Measurements from ENCODE around the gene FAM221B. TPM values are rescaled to one million over a fixed set of nuclear protein-coding genes. Genes with fewer than 3 reads are reported as not detected.

The FAM221B gene, protein sequence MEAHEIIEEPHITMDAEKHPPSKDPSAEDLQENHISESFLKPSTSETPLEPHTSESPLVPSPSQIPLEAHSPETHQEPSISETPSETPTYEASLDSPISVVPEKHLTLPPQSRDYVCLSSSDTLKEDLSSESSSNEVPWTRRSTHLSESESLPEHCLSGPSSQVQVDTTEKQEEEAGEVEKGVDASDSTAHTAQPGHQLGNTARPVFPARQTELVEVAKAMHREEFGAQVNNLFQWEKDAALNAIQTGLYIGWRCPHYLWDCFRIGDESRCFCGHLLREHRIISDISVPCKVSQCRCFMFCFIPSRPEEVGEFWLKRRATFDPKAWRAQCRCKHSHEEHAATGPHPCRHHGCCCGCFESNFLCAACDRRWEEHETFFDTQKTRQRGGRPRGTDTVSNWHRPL
- not detected for polyA plus RNA-seq (2013, experiment 1 of 2; ENCODE audit: insufficient read length)
- polyA plus RNA-seq (2013, experiment 2 of 2; ENCODE audit: insufficient read length), result not detected

DNA sequence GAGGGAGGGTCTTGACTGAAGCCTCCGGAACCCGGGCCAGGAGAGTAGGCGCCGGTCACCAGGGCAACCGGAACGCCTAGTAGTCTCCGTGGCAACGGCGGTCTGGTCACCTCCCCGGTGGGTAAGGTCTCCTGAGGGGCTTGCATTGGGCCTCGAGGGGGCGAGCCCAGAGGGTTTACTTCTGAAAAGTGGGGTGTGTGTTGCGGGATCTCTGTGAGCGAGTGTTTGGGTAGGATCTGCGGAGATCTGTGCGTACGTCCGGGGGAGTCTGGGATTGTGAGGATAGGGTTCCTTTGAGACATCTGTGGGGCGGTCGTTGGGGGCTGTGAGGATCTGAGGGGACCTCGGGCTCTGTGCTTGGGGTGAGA lies at the start of gene FAM221B:
FAM221B (minus strand) TSS at position 17 of the 368 bp plus-strand sequence. CDS start 2,571 bp downstream, outside the sequence.
- no peak for DNase-seq

DNA sequence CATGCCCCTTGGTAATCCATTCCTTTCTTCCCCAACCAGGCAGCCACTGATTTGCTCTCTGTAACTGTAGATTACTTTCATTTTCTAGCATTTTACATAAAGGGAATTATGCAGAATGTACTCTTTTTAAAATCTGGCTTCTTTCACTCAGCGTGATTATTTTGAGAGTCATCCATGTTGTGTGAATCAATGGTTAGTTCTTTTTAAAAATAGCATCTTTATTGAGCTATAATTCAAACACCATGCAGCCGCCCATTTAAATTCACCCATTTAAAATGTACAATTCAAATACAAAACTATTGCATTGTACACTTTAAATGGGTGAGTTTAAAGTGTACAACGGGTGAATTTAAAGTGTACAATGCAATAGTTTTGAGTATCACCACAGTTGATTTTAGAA lies 44.0 kb upstream of the FAM221B start:
- DNase-seq, result no peak

DNA sequence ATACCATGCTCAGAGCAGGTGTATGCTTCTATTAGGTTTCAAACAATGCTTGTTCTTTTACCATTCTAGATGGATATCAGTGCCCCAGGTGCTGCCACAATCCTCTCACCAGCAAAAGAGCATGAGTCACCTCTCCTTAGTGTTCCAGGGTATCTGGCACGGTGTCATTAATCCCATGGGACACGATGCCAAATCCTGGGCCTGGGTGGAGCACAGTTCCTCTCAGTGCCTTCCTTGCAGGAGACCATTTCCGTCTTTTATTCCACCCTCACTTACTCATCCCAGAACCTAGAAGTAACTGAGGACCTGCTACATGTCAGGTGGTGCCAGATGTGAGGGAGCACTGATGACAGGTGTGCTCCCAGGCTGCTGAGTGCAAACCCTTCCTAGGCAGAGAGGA lies 43.0 kb upstream of the FAM221B start:
- no peak for DNase-seq

DNA sequence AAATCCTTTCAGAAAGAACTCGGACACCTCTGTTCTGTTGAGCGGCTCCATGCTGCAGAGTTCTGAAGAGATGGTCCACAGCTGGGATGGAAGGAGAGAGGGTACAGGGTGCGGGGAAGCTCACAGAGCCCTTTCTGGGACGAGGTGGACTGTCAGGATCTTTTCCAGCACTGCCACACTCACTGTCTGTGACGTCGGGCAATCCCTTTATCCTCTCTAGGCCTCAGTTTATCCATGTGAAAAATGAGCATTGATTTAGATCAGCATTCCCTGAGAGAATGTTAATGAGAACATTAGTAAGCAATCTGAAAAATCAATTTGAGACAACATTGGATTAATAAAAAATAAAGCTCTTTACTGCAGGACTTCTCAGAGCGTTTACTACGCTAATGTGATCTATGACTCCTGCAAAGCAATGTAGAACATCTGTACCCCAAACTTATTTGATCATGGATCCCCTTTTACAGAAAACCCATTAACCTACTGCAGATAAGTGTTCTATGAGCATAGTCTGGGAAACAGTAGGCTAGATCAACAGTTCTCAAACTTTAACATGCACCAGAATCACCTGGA lies 41.9 kb upstream of the FAM221B start, which contains the start of gene OR13J1:
OR13J1 (minus strand) TSS at position 51 of the 573 bp plus-strand sequence; CDS start at position 51, 0 bp downstream.
- no peak for DNase-seq

DNA sequence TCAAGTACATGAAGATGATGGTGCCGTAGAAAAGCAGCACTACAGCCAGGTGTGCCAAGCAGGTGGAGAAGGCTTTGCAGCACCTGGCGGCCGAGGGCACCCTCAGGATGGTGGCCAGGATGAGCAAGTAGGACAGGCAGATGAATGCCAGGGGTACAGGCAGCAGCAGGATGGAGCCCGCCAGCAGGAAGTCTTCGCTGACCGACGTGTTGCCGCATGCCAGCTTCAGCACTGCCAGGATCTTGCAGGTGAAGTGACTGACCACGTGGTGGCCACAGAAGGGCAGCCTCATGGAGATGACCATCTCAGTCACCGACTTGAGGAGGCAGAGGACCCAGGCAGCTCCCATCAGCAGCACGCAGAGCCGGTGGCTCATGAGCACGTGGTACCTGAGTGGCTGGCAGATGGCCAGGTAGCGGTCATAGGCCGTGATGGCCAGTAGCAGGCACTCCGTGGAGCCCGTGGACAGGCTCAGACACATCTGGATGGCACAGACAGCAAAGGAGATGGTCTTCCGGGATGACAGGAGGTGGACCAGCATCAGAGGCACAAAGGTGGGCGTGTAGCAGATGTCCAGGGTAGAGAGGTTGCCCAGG lies 41.2 kb upstream of the FAM221B start:
- no peak for DNase-seq

DNA sequence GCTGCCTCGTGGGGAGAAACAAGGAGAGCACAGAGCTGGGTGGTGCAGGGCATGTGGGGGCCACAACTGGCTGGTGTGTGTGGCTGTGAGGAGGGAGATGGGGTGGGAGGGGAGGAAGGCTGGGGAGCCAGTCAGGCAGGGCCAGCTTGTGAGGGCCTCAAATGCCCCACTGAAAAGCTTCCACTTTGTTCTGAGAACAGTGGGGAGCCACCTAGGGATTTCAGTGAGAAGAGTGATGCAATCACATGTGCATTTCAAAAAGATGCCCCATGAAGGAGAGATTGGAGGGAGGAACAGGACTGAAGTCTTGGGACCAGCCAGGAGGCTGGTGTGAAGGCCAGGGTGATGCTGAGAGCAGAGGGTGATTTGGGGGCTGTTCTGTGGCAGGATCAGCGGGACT lies 40.4 kb upstream of the FAM221B start:
- no peak for DNase-seq

DNA sequence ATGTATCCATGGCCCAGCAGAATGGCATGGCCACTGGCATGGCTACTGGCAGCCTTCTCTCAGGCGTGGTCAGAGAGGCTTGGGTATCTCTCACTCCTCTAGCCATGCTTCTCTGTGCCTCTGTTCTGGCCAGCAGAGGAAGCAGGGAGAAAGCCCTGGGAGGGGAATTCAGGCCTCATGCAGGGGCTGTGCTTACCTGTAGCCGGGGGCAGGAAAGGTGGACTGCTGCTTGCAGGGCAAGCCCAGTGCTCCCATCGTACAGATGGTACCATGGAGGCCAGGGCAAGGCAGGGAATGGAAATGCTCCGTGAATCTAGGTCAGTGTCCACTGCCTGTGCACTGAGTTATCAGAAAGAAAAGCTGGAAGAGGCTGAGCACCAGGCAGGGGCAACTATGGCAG lies 39.0 kb upstream of the FAM221B start:
- DNase-seq, result no peak

DNA sequence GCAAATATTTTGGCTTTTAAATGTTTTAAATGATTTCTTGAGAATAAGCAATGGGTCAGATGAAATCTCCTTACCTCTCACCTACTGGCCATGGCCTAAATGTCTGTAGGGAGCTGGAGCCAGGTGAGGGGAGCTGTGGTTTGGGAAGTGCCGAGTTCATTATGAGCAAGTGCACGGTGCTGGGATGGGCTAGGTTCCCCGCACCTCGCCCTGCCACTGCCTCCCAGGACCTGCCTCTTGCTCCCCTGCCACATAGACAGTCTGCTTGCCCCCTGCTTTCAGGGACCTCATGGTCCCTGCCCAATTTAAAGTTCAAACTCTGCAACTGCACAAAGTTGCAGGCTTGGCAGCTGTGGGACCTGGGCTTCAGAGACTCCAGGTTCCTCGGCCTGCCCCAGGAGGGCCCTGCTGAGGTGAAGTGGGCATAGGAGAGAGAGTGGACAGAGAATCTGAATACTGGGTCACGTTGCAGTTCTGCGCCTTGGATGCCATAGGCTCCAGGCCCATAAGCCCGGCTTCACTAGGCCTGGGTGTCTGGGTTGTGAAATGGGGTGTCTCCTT lies 36.2 kb upstream of the FAM221B start:
- DNase-seq, result no peak

DNA sequence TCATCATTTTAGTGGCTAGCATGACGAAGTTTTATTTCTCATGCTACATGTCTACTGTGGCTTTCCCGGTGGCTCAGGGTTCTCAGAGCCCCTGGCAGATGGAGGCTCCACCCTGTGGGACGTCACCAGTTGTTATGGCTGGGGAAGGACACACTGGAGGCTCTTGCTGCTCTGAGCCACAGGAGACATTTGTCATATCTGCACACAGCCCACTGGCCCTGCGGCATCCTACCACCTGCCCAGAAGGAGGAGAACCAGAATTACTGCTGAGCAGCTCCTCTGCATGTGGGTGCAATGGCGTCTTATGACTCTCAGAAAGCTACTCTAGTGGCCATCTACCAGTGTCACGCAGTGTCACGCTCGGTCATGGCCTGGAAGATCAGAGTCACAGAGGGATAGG lies 35.1 kb upstream of the FAM221B start:
- no peak for DNase-seq

DNA sequence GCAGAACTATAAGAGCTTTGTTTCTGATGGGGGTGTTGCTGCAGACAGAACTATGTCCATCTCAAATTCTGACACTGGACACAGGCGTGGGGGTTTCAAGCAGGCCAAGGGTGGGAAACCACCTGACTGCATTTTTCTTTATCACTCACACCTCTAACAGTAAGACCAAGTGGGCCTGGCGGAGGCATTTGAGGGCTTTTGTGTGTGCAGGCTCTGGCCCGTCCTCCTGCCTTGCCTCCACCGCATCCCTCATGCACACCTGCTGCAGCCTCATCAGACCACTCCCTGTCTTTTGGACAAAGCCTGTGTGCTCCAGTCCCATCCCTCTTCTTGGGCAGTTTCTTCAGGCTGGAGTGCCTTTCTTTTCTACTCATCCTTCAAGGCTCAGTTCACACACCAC lies 33.8 kb upstream of the FAM221B start:
- no peak for DNase-seq

DNA sequence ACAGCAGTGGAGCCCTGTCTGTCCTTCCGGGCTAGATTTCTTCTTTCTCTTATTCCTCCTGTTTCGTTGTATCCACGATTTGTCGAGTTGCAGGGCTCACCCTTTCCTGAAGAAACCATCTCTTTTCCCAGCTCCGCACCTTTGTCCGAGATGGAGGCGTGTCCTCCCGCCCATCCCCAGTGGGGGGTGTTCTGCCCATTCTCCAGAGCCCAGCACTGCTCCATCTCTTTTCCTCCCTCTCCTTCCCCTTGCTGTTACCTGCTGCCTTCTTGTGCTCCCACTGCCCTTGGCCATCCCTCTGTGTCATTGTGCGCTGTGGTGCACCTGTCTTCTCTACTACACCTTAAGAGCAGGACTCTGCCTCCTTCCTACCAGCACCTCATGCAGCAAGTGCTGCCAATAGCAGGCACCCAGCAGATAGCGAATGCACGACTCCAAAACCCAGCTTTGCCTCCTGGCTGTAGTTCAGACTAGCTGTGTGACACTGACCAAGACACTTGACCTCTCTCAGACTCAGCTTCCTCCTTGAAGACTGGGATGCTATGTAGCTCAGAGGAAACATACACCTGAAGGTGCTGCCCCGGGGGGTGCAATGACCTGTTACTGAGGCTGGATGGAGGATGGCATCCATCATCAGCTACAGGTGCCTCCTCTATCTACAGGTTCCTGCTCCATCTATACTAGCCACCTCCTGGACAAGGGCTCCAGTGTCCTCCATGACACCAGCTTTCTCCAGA lies 32.8 kb upstream of the FAM221B start:
- DNase-seq, result no peak

DNA sequence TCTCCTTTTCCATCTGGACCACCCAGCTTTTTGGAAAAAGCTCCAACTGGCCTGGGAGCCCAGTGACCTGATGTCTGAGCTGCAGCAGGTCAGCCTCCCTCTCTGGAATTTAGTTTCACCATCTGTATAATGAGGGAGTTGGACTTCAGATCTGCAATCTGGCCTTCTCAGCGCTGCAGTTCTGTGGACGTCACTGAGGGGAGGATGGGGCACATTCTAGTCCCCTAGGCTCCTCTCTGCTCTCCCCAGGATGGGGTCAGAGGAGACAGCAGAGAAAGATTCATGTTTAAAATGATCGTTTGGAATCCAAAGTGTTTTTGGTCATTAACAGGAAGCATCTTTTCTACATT lies 31.4 kb upstream of the FAM221B start:
- DNase-seq, result no peak

DNA sequence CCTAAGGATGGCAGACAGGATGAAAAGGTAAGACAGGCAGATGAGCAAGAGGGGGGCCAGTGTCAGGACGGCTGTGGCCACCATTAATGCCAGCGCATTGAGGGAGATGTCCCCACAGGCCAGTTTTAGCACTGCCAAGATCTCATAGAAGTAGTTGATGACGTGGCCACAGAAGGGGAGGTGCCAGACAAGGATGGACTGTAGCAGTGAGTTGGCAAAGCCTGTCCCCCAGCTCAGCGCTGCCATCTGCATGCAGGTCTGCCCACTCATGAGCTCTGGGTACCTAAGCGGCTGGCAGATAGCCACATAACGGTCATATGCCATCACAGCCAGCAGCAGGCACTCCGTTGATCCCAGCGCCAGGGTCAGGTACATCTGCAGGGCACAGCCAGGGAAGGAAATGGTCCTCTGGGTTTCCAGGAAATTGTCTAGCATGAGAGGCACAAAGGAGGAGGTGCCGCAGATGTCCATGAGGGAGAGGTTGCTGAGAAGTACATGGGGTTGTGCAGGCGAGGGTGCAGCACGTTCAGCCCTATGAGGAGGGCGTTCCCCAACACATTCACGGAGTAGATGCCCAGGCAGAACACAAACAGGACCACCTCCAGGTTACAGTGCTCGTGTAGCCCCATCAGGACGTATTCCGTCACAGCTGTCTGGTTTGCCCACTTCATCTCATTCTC lies 30.9 kb upstream of the FAM221B start:
- DNase-seq, result peak; percentile 37

DNA sequence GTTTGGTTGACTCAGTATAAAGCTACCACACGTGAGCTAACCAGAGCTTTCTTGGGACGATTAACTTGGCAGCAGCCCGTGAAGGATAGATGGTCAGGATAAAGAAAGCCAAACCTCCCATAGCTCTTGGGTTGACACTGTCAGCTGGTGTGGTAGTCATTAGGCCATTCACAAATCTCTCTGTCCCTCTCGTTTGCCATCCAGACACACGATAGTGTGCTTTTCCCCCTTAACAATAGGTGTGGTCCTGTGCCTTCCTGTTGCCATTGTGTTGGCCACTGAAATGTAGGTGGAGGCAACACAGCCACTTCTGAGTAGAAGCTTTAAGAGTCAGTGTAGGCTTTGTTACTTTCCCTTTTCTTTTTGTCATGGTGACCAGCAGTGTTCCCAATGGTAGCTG lies 29.9 kb upstream of the FAM221B start:
- no peak for DNase-seq

DNA sequence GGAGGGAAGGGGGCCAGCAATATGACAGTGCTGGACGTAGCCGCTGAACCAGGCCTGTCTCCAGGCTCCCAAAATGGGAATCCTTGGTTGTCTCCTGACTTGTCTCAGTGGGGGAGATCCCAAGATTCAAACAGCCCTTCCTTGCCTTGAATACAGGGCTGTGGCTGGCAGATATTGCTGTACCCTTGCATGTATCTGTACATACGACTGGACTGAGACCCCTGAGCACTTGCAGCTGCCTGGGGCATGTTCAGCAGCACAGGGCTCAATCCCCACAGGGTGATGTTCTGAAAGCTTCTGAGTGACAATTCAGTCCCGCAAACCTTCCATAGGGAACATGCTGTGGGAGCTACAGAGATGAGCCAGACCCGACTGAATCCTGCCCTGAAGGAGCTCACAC lies 28.4 kb upstream of the FAM221B start:
- DNase-seq, result no peak

DNA sequence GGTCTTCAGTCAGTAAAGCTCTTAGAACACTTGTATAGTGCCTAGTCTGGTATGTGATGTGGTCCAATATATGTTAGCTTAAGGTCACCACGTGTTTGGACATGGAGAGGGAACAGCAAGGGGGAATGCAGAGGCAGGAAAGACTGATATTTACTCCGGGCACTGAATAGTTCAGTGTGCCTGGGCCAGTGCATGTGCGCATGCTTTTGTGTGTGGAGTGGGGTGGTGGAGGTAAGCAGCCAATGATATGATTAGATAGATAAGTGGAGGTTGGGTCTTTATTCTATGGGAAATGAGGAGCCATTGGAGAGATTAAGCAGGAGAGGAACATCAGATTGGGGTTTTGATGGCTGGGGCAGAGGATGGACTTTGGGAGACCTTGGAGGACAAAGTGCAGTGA lies 27.7 kb upstream of the FAM221B start:
- DNase-seq, result no peak

DNA sequence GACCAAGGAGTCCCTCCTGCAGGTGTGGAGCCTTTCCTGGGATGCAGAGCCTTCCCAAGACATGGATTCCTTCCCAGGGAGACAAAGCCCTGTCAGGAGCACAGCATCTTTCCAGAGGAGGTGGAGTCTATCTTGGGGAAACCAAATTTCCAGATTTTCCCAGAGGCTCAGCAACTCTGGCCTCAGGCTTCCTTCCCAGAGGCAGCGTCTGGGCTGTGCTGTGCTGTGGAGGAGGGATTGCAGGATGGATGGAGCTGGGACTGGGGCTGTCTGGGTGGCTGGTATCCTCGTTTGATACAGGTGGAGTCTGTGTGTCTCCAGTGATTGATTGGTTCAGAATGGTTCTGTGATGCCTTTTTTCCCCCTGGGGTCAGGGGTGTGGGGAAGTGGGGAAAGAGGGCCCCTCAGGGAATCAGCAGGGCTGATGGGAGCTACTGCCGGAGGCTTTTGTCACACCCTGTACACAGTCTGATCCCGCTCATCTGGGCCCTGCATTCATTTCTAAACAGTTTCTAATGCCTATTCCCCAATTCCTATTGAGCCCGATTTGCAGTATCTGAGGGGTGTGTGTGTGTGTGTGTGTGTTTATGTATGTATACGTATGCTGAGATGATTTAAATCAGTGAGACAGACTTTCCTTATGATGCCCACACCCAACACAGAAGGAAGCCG lies 25.7 kb upstream of the FAM221B start:
- DNase-seq, result no peak

DNA sequence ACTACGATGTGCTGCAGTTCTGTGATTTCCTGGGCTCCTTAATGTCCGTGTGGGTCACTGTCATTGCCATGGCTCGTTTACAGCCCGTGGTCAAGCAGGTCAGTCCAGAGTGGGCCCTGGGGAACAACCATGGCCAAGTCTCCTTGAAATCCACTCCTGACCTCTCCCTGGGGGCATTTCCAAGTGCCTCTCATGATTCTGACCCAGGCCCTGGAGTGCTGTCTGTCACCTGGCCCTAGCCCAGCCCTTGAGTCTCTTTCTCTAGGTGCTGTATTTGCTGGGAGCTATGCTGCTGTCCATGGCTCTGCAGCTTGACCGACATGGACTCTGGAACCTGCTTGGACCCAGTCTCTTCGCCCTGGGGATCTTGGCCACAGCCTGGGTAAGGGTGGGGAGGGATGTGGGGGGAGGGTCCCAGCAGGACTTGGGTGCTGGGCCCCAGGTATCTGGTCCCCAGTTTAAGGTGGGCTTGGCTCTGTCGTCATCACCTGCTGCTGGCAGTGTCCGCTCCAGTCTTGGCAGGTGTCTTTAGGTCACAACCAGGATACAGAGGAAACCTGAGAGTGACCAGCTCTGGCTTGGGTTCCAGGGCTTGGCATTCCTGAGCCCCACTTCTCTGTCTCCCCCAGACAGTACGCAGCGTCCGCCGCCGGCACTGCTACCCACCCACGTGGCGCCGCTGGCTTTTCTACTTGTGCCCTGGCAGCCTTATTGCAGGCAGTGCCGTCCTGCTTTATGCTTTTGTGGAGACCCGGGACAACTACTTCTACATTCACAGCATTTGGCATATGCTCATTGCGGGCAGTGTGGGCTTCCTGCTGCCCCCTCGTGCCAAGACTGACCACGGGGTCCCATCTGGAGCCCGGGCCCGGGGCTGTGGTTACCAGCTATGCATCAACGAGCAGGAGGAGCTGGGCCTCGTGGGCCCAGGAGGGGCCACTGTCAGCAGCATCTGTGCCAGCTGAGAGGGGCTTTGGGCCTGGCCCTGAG lies 24.6 kb upstream of the FAM221B start:
- no peak for DNase-seq

DNA sequence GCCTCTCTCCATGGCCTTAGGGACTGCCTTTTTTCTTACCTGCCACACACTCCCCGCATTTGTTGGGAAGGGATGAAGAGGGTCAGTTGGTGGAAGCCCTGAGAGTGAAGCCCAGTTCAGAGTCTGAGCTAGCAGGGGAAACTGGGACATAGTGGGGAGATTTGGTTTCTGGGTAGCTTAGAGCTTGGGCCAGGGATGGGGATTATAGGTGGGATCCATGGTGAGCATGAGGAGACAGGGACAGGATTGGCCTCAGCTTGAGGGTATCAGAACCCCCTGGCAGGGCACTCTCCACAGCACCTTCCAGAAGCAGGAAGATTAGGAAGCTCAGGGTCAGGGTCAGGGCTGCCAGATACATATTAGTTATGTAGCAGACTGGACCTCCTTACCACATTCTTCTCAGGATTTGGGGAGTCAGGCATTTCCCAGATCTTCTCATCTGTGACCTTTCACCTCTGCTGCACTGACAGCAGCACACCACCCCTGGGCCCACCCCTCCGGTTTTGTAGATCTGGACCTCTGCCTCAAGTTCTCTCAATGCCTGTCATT lies 23.8 kb upstream of the FAM221B start:
- no peak for DNase-seq

Data from fibroblast of skin of scalp (primary cell).